Muscle of leg (tissue), 11 donors: ENCODE data around the gene MIPOL1. TPM values are rescaled to one million over a fixed set of nuclear protein-coding genes. Genes with fewer than 3 reads are reported as not detected.

Experiments used
- DNase-seq: peaks from one replicate; pipeline ENCODE4 v3.0.0; 2013
- H3K27ac ChIP-seq: one replicate; pipeline ENCODE4 v1.5.1; 2013; ENCODE audit warnings: mild to moderate bottlenecking, low read length, control low read depth
- H3K27me3 ChIP-seq: one replicate; pipeline ENCODE4 v1.6.1; 2013; ENCODE audit warnings: low read length; ENCODE audit not compliant: control insufficient read depth, insufficient read depth
- H3K36me3 ChIP-seq: one replicate; pipeline ENCODE4 v1.6.1; 2013; ENCODE audit warnings: low read length; ENCODE audit not compliant: control insufficient read depth, insufficient read depth
- H3K4me1 ChIP-seq: one replicate; pipeline ENCODE4 v1.6.1; 2013; ENCODE audit warnings: low read length; ENCODE audit not compliant: control insufficient read depth, insufficient read depth
- H3K4me3 ChIP-seq: one replicate; pipeline ENCODE4 v1.5.1; 2013; ENCODE audit warnings: low read length, control low read depth
- H3K9me3 ChIP-seq: replicated peaks from 2 replicates; pipeline ENCODE4 v1.6.1; 2013; ENCODE audit warnings: low read depth, low read length; ENCODE audit not compliant: control insufficient read depth
- WGBS: methylation state at CpG from one replicate; pipeline ENCODE4 v1.1.5; 2013; ENCODE audit warnings: missing lambda C conversion rate; ENCODE audit not compliant: insufficient coverage; 5-methylcytosine and 5-hydroxymethylcytosine counted together
- polyA plus RNA-seq, 8 donors: library from polyadenylated mRNA; unstranded; fragments of 120-200 nt; gene quantifications; one replicate each; pipeline versions ENCODE4 v1.2.1 to v1.2.3, GENCODE V29; 2013; ENCODE audit warnings: inconsistent platforms in 1 of 8, low replicate concordance in 1 of 8; ENCODE audit not compliant: insufficient read length in 8 of 8, insufficient read depth in 1 of 8
- total RNA-seq: library from RNA; stranded (reverse); fragments of 120-200 nt; gene quantifications from one replicate; pipeline ENCODE4 v1.2.4, GENCODE V29; 2013

The MIPOL1 gene
- total and polyA plus RNA-seq, 9 donors, result 3.2 to 10.5 (median 4.5) TPM

DNA sequence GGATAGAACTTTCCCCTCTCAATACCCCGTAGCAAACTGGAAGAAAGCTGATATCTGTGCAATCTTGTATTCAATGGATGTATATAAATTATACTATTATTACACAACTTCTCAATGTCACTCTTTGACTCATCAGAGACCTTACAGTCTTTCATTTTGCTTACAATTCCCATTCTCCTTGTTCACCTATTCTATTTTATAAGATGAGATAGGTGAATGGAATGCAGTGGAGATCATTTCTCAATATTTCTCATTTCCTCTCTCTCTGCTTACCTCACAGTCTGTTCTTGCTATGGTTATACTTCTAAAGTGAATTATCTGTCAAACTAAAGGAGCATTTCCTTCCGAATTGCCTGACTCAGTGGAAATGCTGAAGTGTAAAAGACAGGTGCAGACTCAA is 382.4 kb downstream of the MIPOL1 start:
- Histone ChIP-seq H3K4me1 (peaks cover 5% of the 10 kb centered on the region), H3K9me3 (no peaks in the 10 kb centered on the region), H3K36me3 (no peaks in the 10 kb centered on the region), H3K4me3 (no peak overlapping the region), H3K27me3 (peaks cover 44% of the 10 kb centered on the region), H3K27ac (no peak overlapping the region)
- no peak for DNase-seq
- WGBS, result 50% methylated on average over 1 of the region's 2 CpGs

GRCh38 chr14:37583358-37584210 is 385.8 kb downstream of the MIPOL1 start:
- H3K9me3 ChIP-seq, result no peaks in the 10 kb centered on the region
- H3K4me3 ChIP-seq, result no peak overlapping the region
- no peak for DNase-seq
- H3K27me3 ChIP-seq, result peaks cover 62% of the 10 kb centered on the region
- 2% methylated on average over 61 of the region's 67 CpGs for WGBS
- no peak overlapping the region for H3K27ac ChIP-seq
- no peaks in the 10 kb centered on the region for H3K36me3 ChIP-seq
- H3K4me1 ChIP-seq, result peaks cover 16% of the 10 kb centered on the region

- no peak overlapping the region for H3K27ac ChIP-seq
- H3K9me3 ChIP-seq, result no peaks in the 10 kb centered on the region
- H3K4me1 ChIP-seq, result peaks cover 16% of the 10 kb centered on the region
- no peak overlapping the region for H3K4me3 ChIP-seq
- WGBS, result 2% methylated on average over 60 of the region's 62 CpGs
- peaks cover 64% of the 10 kb centered on the region for H3K27me3 ChIP-seq
- no peaks in the 10 kb centered on the region for H3K36me3 ChIP-seq
- DNase-seq, result no peak
Measured at GRCh38 chr14:37584211-37585100, 386.7 kb downstream of the MIPOL1 start.

DNA sequence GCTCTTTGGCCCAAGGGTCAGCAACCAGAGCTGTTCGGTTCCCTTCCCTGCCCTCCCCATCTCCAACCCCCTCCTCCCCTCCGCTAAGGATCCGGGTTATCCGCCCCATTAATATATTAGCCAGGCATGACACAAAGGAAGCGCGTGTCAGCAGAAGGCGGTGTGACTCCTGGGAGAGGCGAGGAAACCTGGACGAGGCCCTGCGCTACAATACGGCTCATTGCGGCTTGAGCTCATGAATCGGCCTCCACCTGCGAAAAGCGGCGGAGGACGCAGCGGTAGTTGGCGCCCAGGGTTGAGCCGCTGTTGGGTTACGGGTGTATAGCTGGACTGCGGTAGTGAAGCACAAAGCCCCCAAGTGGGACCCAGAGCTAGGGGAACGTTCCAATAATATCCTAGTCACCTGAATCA is 387.4 kb downstream of the MIPOL1 start:
- Histone ChIP-seq H3K27ac (no peak overlapping the region), H3K4me1 (peaks cover 16% of the 10 kb centered on the region), H3K27me3 (peaks cover 64% of the 10 kb centered on the region), H3K9me3 (no peaks in the 10 kb centered on the region), H3K4me3 (no peak overlapping the region), H3K36me3 (no peaks in the 10 kb centered on the region)
- no peak for DNase-seq
- 3% methylated on average over 20 of the region's 23 CpGs for WGBS

- no peak overlapping the region for H3K27ac ChIP-seq
Measured at GRCh38 chr14:37585971-37586796, 388.4 kb downstream of the MIPOL1 start.

DNA sequence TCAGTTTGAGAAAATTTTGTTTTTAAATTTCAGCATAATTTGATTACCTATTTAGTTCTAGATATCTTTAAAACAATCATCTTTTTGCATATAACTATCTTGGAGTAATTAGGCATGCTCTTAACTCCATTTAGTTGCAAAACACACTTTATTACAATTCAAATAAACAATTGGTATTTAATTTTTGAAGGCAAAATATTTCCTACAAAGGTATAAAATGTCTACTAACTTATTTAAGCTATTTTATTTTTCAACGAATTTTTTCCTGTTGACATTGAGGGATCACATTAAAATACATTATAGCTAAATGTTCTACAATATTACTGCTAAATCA is 389.0 kb downstream of the MIPOL1 start:
- no peak for DNase-seq
- Histone ChIP-seq H3K36me3 (no peaks in the 10 kb centered on the region), H3K27me3 (peaks cover 72% of the 10 kb centered on the region), H3K9me3 (no peaks in the 10 kb centered on the region), H3K4me1 (peaks cover 19% of the 10 kb centered on the region), H3K27ac (no peak overlapping the region), H3K4me3 (no peak overlapping the region)
- WGBS, result no CpG with 5 or more reads among the region's 1 CpG

More at GRCh38 chr14:37585971-37586796, 388.4 kb downstream of the MIPOL1 start:
- H3K4me3 ChIP-seq, result no peak overlapping the region
- no peaks in the 10 kb centered on the region for H3K9me3 ChIP-seq
- peaks cover 16% of the 10 kb centered on the region for H3K4me1 ChIP-seq
- WGBS, result 6% methylated on average over 3 of the region's 10 CpGs
- H3K36me3 ChIP-seq, result no peaks in the 10 kb centered on the region
- DNase-seq, result no peak
- H3K27me3 ChIP-seq, result peaks cover 69% of the 10 kb centered on the region

DNA sequence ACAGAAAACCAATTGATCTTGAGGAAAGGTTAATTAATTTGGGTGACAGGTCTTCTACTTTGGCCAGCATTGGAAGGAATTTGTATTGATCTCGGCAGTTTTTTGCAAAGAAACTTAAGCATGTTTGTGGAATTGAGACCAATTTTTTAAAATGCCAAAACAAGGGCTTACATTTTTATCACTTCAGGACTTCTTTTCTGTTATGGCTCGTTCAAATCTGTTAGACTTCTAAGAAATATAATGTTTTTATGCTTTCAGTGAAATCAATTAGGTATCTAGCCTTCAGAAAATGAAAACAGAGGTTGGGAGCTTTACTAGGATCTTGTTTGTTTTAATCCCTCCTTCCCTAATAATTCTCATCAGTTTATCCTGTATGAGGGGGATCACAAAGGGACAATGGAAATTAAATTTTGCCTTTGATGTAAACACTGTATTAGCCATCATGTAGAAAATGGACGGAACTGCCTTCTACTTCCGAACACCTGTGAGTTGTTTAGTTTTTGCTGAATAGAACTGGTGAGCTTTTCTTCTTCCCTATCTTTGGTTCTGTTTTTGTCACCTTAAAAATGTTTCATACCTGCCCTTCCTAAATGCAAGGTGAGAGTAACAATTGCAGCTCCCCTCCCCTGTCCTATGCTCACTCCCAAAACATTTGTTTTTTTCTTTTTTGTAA is 389.5 kb downstream of the MIPOL1 start:
- Histone ChIP-seq H3K4me1 (peaks cover 22% of the 10 kb centered on the region), H3K9me3 (no peaks in the 10 kb centered on the region), H3K4me3 (no peak overlapping the region), H3K27me3 (peaks cover 74% of the 10 kb centered on the region), H3K27ac (no peak overlapping the region), H3K36me3 (no peaks in the 10 kb centered on the region)
- WGBS, result 14% methylated on average over 1 of the region's 4 CpGs
- no peak for DNase-seq

DNA sequence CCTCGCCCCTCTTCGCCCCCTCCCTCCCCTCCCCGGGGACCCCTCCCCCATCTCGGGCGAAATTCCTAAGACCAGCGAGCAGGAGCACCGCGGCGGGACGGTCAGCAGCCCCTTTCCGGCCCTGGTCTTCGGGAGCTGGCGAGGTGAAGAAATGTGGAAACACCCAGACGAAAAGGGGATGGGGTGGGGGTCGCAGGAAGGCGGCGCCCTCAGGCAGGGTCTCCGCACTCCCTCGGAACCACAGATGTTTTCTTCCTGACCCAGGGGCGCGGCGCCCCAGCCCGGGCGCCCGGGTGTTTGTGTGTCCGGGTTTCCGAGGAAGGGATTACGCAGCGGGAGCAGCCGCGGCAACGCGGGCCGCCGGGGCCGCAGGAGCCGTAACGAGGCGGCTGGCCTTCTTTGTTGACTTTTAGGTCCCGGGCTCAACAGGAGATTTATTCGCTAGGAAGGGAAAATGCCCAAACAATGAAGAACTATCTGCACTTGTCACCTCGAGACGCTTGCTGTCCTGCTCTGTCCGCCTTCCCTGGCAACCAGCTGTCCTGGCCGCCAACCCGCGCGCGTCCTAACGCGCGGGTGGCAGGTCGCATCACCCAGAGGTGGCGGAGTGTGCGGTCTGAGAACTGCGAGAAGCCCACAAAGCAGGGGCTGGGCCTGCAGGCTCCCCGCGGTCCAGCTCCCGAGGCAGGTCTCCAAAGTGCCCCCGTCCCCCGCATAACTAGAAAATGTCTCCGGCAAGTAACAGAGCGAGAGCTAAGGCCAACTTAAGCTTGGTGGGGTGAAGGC is 390.3 kb downstream of the MIPOL1 start:
- no peak for DNase-seq
- WGBS, result 3% methylated on average over 54 of the region's 63 CpGs
- Histone ChIP-seq H3K9me3 (no peaks in the 10 kb centered on the region), H3K27me3 (peaks cover 81% of the 10 kb centered on the region), H3K27ac (no peak overlapping the region), H3K36me3 (no peaks in the 10 kb centered on the region), H3K4me1 (peaks cover 22% of the 10 kb centered on the region), H3K4me3 (no peak overlapping the region)

DNA sequence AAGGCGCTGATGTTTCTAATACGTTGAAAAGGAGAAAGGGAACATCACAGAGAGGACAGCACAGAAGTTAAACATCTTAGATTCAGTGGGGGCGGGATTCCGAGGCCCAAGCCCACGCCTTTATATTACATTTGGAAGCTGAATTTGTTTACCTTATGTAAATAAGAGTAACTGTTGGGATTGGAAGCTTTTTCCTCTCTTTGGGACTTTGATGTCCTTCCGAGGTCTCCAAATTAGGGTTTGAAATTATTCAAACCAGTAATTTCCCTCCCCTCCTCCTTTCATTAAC is 390.9 kb downstream of the MIPOL1 start:
- no peak for DNase-seq
- H3K4me3 ChIP-seq, result no peak overlapping the region
- H3K4me1 ChIP-seq, result peaks cover 22% of the 10 kb centered on the region
- 0% methylated on average over 1 of the region's 6 CpGs for WGBS
- H3K36me3 ChIP-seq, result no peaks in the 10 kb centered on the region
- H3K27me3 ChIP-seq, result peaks cover 81% of the 10 kb centered on the region
- H3K9me3 ChIP-seq, result no peaks in the 10 kb centered on the region
- no peak overlapping the region for H3K27ac ChIP-seq
